Cardiac muscle cell (in vitro differentiated cells and primary cell): ENCODE measurements around the gene CNTNAP1. TPM values are rescaled to one million over a fixed set of nuclear protein-coding genes. Genes with fewer than 3 reads are reported as not detected.

Source experiments
- DNase-seq, 2 donors: peaks; one replicate each; pipeline versions ENCODE4 v3.0.0 to v3.0.0-alpha.2; 2010 to 2017; ENCODE audit warnings: low read depth in 1 of 2, low spot score in 1 of 2
- H3K27ac ChIP-seq: fragments of 200-600 bp; sonication (generic); 2 replicates; pipeline ENCODE4 v1.5.1; 2016
- H3K27me3 ChIP-seq: fragments of 200-600 bp; sonication (generic); 2 replicates; pipeline ENCODE4 v1.6.0; 2016; ENCODE audit warnings: control low read depth
- H3K36me3 ChIP-seq: fragments of 200-600 bp; sonication (generic); 2 replicates; pipeline ENCODE4 v1.5.1; 2016; ENCODE audit warnings: control low read depth
- H3K4me1 ChIP-seq: fragments of 200-600 bp; sonication (generic); 2 replicates; pipeline ENCODE4 v1.8.1; 2017; ENCODE audit warnings: low read depth, mild to moderate bottlenecking, mixed run types
- H3K4me3 ChIP-seq: fragments of 200-600 bp; sonication (generic); 2 replicates; pipeline ENCODE4 v1.5.1; 2016; ENCODE audit warnings: mild to moderate bottlenecking
- H3K9me3 ChIP-seq: fragments of 200-600 bp; sonication (generic); 2 replicates; pipeline ENCODE4 v1.5.1; 2017; ENCODE audit warnings: low read depth, mild to moderate bottlenecking, control low read depth
- CTCF ChIP-seq: IDR thresholded peaks from 2 replicates; pipeline ENCODE4 v1.5.1; 2012; ENCODE audit warnings: low read depth, mild to moderate bottlenecking, low read length
- polyA plus RNA-seq: library from polyadenylated mRNA; unstranded; fragments of >200 nt; fragmentation: Nextera tagmentation; extraction: Ambion mirVana; gene quantifications from 2 replicates; pipeline ENCODE4 v1.2.1, GENCODE V29; 2016
- total RNA-seq: library from RNA; depleted of rRNA; stranded (reverse); fragments of >200 nt; gene quantifications from 2 replicates; pipeline ENCODE4 v1.2.3, GENCODE V29; 2016

The CNTNAP1 gene
- total RNA-seq (15.4 and 17.9 TPM in 2 replicates), polyA plus RNA-seq (3.5 and 3.9 TPM in 2 replicates)

- peak within 1 kb of the TSS; percentile 59 for H3K27ac ChIP-seq
- H3K27me3 ChIP-seq, result no peaks in the 10 kb centered on the region
- no peaks in the 10 kb centered on the region for H3K9me3 ChIP-seq
- peaks cover 6% of the 10 kb centered on the region for H3K36me3 ChIP-seq
- DNase-seq, result peak; percentile 83 to 84
- H3K4me1 ChIP-seq, result peaks cover 23% of the 10 kb centered on the region
- no peak for TF ChIP-seq CTCF
- peak within 1 kb of the TSS; percentile 55 for H3K4me3 ChIP-seq
Measured at GRCh38 chr17:42681976-42682721, at the start of gene CNTNAP1. CNTNAP1 (plus strand) TSS chr17:42682531; CDS start chr17:42682830, 299 bp downstream.

- no peak for DNase-seq
- H3K4me3 ChIP-seq, result no peak overlapping the region
- no peaks in the 10 kb centered on the region for H3K36me3 ChIP-seq
- H3K9me3 ChIP-seq, result no peaks in the 10 kb centered on the region
- H3K27ac ChIP-seq, result peak overlapping the region; percentile 81
- no peaks in the 10 kb centered on the region for H3K4me1 ChIP-seq
- no peaks in the 10 kb centered on the region for H3K27me3 ChIP-seq
- TF ChIP-seq CTCF, result no peak
Measured at GRCh38 chr17:42632949-42633444, 49.3 kb upstream of the CNTNAP1 start.

GRCh38 chr17:42639525-42640113 lies 42.7 kb upstream of the CNTNAP1 start:
- no peak for DNase-seq

GRCh38 chr17:42640121-42640520 lies 42.2 kb upstream of the CNTNAP1 start:
- H3K36me3 ChIP-seq, result no peaks in the 10 kb centered on the region
- no peak for TF ChIP-seq CTCF

More at GRCh38 chr17:42639525-42640113, 42.7 kb upstream of the CNTNAP1 start:
- Histone ChIP-seq H3K27ac (no peak overlapping the region), H3K27me3 (no peaks in the 10 kb centered on the region), H3K36me3 (no peaks in the 10 kb centered on the region), H3K9me3 (no peaks in the 10 kb centered on the region), H3K4me3 (no peak overlapping the region), H3K4me1 (no peaks in the 10 kb centered on the region)
- no peak for TF ChIP-seq CTCF

GRCh38 chr17:42642336-42642735 lies 40.0 kb upstream of the CNTNAP1 start:
- DNase-seq, result peak in 1 of 2 donors; percentile 19
- no peaks in the 10 kb centered on the region for H3K36me3 ChIP-seq
- TF ChIP-seq CTCF, result no peak

More at GRCh38 chr17:42640121-42640520, 42.2 kb upstream of the CNTNAP1 start:
- Histone ChIP-seq H3K27ac (no peak overlapping the region), H3K9me3 (no peaks in the 10 kb centered on the region), H3K4me3 (no peak overlapping the region), H3K4me1 (no peaks in the 10 kb centered on the region), H3K27me3 (no peaks in the 10 kb centered on the region)
- DNase-seq, result no peak

More at GRCh38 chr17:42642336-42642735, 40.0 kb upstream of the CNTNAP1 start:
- Histone ChIP-seq H3K9me3 (no peaks in the 10 kb centered on the region), H3K4me1 (no peaks in the 10 kb centered on the region), H3K27ac (no peak overlapping the region), H3K4me3 (no peak overlapping the region), H3K27me3 (no peaks in the 10 kb centered on the region)
